ENCODE data around the gene SEC24C. TPM values are rescaled to one million over a fixed set of nuclear protein-coding genes. Genes with fewer than 3 reads are reported as not detected.

Gene SEC24C
- total and polyA plus RNA-seq, 2 of the 13 experiments (the other 11 are each of a cell fraction or from before 2014, with no cell fraction given): 63.1 to 66.4 TPM

DNA sequence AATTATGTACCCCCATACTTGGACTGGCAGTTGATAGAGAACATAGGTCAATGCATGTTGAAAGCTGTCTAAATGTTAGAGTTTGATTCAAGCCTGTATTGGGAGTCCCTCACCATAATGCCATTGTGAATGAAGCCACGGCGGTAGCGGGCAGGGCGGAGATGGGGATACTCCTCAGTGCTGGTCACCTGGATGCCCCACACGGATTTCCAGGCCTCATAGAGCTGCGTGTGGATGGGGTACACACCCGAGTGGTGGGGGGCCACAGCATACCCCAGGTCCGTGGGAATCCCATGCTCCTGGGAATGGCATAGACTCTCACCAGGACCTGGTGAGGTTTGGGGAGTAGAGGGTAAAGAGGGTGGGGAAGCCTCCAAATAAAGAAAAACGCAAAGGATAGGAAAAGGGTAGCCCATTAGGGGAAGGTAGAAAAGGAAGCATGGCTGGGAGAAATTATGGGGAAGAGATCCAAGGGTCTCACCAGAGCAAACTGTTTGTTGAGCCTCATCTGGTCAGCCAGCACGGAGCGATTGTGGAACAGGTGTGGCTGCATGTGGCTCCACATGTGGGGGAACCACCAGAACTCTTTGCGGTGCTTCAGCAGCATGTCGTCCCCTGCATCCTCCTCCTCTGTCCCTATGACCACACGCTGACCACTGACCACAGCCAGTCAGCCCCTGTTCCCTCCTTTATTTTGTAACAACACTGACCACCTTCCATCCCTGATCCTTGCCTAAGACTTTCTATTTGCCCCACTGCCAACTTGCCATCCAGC, 62.2 kb downstream of the SEC24C start (continued):
- TF ChIP-seq, protein P1, sequence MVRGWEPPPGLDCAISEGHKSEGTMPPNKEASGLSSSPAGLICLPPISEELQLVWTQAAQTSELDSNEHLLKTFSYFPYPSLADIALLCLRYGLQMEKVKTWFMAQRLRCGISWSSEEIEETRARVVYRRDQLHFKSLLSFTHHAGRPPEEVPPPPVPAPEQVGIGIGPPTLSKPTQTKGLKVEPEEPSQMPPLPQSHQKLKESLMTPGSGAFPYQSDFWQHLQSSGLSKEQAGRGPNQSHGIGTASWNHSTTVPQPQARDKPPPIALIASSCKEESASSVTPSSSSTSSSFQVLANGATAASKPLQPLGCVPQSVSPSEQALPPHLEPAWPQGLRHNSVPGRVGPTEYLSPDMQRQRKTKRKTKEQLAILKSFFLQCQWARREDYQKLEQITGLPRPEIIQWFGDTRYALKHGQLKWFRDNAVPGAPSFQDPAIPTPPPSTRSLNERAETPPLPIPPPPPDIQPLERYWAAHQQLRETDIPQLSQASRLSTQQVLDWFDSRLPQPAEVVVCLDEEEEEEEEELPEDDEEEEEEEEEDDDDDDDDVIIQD (CRISPR knock-in tag; IDR thresholded peaks at IDR 0.05; ENCODE audit: low read depth): no peak
- TF ChIP-seq IKZF1 (IDR thresholded peaks at IDR 0.05): no peak

DNA sequence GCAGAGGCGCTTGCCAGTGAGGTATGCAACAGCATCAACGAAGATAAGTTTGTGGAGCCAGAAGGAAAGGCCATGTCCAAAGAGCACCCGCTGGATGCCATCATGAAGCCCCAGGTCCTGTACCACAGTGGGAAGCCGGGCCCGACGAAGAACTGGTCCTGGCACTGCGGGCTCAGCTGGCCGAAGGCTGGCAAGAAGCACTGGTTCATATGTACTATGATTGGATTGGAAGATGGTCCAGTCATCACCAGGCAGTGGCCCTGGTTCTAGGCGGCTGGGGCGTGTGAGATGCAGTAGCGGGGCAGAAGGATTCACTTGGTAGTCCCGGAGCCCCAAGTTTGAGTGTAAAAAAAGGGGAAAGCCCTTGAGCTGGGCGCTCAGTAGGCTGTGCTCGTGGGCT, 63.3 kb downstream of the SEC24C start:
- ChIA-PET POLR2A (no interaction called here), CTCF (ENCODE audit: low intra/inter-chr PET ratio, low total read pairs) (no interaction called here)
- DNase-seq (ENCODE audit: low spot score) (no peak), ATAC-seq (no peak), FAIRE-seq (no peak)
- Histone ChIP-seq H3K79me2 (ENCODE audit: insufficient read depth, low read length) (peaks cover 3% of the 10 kb centered on the region), H3K9me3 (ENCODE audit: low read length) (no peaks in the 10 kb centered on the region), H3K4me3 (replicated peaks in 1 of 3; ENCODE audit: insufficient read depth in 1 of 3, low read depth in 2 of 3, low read length in 3 of 3) (no peak overlapping the region), H3K4me1 (ENCODE audit: insufficient read depth, low read length) (peaks cover 21% of the 10 kb centered on the region), H2AFZ (ENCODE audit: low read length) (no peak overlapping the region), H3K27me3 (ENCODE audit: control insufficient read depth in 1 of 2, insufficient read depth in 2 of 2, low read length in 2 of 2) (no peaks in the 10 kb centered on the region; a peak in 1 of 5 replicates), H4K20me1 (ENCODE audit: insufficient read depth, low read length) (no peaks in the 10 kb centered on the region), H3K36me3 (replicated peaks in 1 of 2; ENCODE audit: control insufficient read depth in 1 of 2, insufficient read depth in 2 of 2, low read length in 2 of 2) (peaks cover 23 to 49% of the 10 kb centered on the region in 2 experiments), H3K27ac (ENCODE audit: extremely low read length, insufficient read depth, low read length) (no peak overlapping the region), H3K9ac (ENCODE audit: insufficient read depth, low read depth, low read length) (no peak overlapping the region), H3K4me2 (ENCODE audit: low read depth, low read length) (no peak overlapping the region)
- no peak for TF ChIP-seq ZNF7 (CRISPR knock-in tag; IDR thresholded peaks at IDR 0.05)
- TF ChIP-seq NCOA1 (CRISPR knock-in tag; IDR thresholded peaks at IDR 0.05): no peak
- TF ChIP-seq NR2C2 (CRISPR knock-in tag; IDR thresholded peaks at IDR 0.05; ENCODE audit: borderline replicate concordance): no peak
- TF ChIP-seq ZNF616 (CRISPR knock-in tag; IDR thresholded peaks at IDR 0.05; ENCODE audit: low read depth): no peak
- TF ChIP-seq HOXD1 (CRISPR knock-in tag; IDR thresholded peaks at IDR 0.05): no peak
- intact Hi-C loops (cut with micrococcal nuclease; ENCODE audit: unreplicated experiment) (no loop called here), in situ Hi-C loops (cut with HindIII; ENCODE audit: extremely low pct_ligation_motif_present, low pct_unique_long_range_greater_than_20kb) (no loop called here)
- no TSS peak for BruUV-seq (replicated peaks)
- over 99% methylated on average over 14 of the region's 14 CpGs for WGBS (ENCODE audit: low lambda C conversion rate)

All from HepG2 (cell line).